Measurements from ENCODE around the gene COL23A1.

Gene COL23A1

GRCh38 chr5:178225174-178225573 lies 365.0 kb downstream of the COL23A1 start:
- in situ Hi-C loops (cut with MboI; ENCODE audit: low sequenced_read_pairs), result no loop called here

GRCh38 chr5:178224403-178224802 lies 365.8 kb downstream of the COL23A1 start:
- in situ Hi-C loops (cut with MboI; ENCODE audit: low sequenced_read_pairs), result no loop called here

GRCh38 chr5:178223828-178224335 lies 366.3 kb downstream of the COL23A1 start:
- in situ Hi-C loops (cut with MboI; ENCODE audit: low sequenced_read_pairs), result no loop called here

GRCh38 chr5:178223196-178223773 lies 366.9 kb downstream of the COL23A1 start:
- in situ Hi-C loops (cut with MboI; ENCODE audit: low sequenced_read_pairs), result no loop called here

- in situ Hi-C loops (cut with MboI; ENCODE audit: low sequenced_read_pairs), result no loop called here
These were observed 367.9 kb downstream of the COL23A1 start for GRCh38 chr5:178222292-178222691.

- in situ Hi-C loops (cut with MboI; ENCODE audit: low sequenced_read_pairs), result no loop called here
These were observed 368.3 kb downstream of the COL23A1 start for GRCh38 chr5:178221853-178222252.

- in situ Hi-C loops (cut with MboI; ENCODE audit: low sequenced_read_pairs), result no loop called here
These were observed 368.9 kb downstream of the COL23A1 start for GRCh38 chr5:178221282-178221681.

GRCh38 chr5:178218827-178219226 lies 371.4 kb downstream of the COL23A1 start:
- in situ Hi-C loops (cut with MboI; ENCODE audit: low sequenced_read_pairs), result no loop called here

GRCh38 chr5:178218237-178218776 lies 371.9 kb downstream of the COL23A1 start:
- in situ Hi-C loops (cut with MboI; ENCODE audit: low sequenced_read_pairs), result no loop called here

GRCh38 chr5:178216779-178217178 lies 373.4 kb downstream of the COL23A1 start:
- in situ Hi-C loops (cut with MboI; ENCODE audit: low sequenced_read_pairs), result no loop called here

GRCh38 chr5:178216088-178216534 lies 374.1 kb downstream of the COL23A1 start:
- in situ Hi-C loops (cut with MboI; ENCODE audit: low sequenced_read_pairs), result no loop called here

- in situ Hi-C loops (cut with MboI; ENCODE audit: low sequenced_read_pairs), result no loop called here
These were observed 374.8 kb downstream of the COL23A1 start for GRCh38 chr5:178215280-178216002.

- in situ Hi-C loops (cut with MboI; ENCODE audit: low sequenced_read_pairs), result no loop called here
These were observed 375.9 kb downstream of the COL23A1 start for GRCh38 chr5:178214160-178214803.

- in situ Hi-C loops (cut with MboI; ENCODE audit: low sequenced_read_pairs), result no loop called here
These were observed 376.4 kb downstream of the COL23A1 start for GRCh38 chr5:178213748-178214151.

- in situ Hi-C loops (cut with MboI; ENCODE audit: low sequenced_read_pairs), result no loop called here
These were observed 377.2 kb downstream of the COL23A1 start for GRCh38 chr5:178213003-178213461.

- in situ Hi-C loops (cut with MboI; ENCODE audit: low sequenced_read_pairs), result no loop called here
These were observed 377.8 kb downstream of the COL23A1 start for GRCh38 chr5:178212241-178213002.

GRCh38 chr5:178211095-178212048 lies 378.8 kb downstream of the COL23A1 start:
- in situ Hi-C loops (cut with MboI; ENCODE audit: low sequenced_read_pairs), result no loop called here

GRCh38 chr5:178210686-178211085 lies 379.5 kb downstream of the COL23A1 start:
- in situ Hi-C loops (cut with MboI; ENCODE audit: low sequenced_read_pairs), result no loop called here

- in situ Hi-C loops (cut with MboI; ENCODE audit: low sequenced_read_pairs), result no loop called here
These were observed 380.1 kb downstream of the COL23A1 start for GRCh38 chr5:178210073-178210535.

Data from HL-60/S4 treated with phorbol 12-myristate 13-acetate at 8.2 ng/mL for 4 days and 3 days (cell line).